SK-N-SH treated with all-trans-retinoic acid at 6 μM for 48 hours (cell line): ENCODE measurements around the gene EXOC4.

ENCODE experiments used
- ATAC-seq: fragments of 200-7000 bp; cut with Tn5 transposase; 3 replicates; pipeline ENCODE4 v1.9.1; 2020; ENCODE audit warnings: mild to moderate bottlenecking, moderate library complexity
- ARNTL ChIP-seq: fragments of 450-650 bp; formaldehyde crosslinking; IDR thresholded peaks from 2 replicates; pipeline ENCODE4 v1.5.0; 2020; ENCODE audit warnings: low read depth, mild to moderate bottlenecking, moderate library complexity, borderline replicate concordance
- BACH2 ChIP-seq: fragments of 250-450 bp; sonication (Bioruptor Pico); IDR thresholded peaks from 2 replicates; pipeline ENCODE4 v1.9.0; 2021; ENCODE audit warnings: mild to moderate bottlenecking, borderline replicate concordance
- CSDC2 ChIP-seq: fragments of 250-450 bp; sonication (Bioruptor Pico); IDR thresholded peaks from 2 replicates; pipeline ENCODE4 v1.5.0; 2020; ENCODE audit warnings: mild to moderate bottlenecking, moderate library complexity
- ESRRG ChIP-seq: fragments of 250-450 bp; sonication (Bioruptor Pico); IDR thresholded peaks from 2 replicates; pipeline ENCODE4 v1.6.1; 2021; ENCODE audit warnings: mild to moderate bottlenecking
- GLIS3 ChIP-seq: fragments of 250-450 bp; sonication (Bioruptor Pico); IDR thresholded peaks from 2 replicates; pipeline ENCODE4 v1.5.0; 2020; ENCODE audit warnings: mild to moderate bottlenecking, moderate library complexity
- ISL1 ChIP-seq: fragments of 250-450 bp; sonication (Bioruptor Pico); IDR thresholded peaks from 2 replicates; pipeline ENCODE4 v2.1.2; 2022; ENCODE audit warnings: mild to moderate bottlenecking, moderate library complexity
- OSR1 ChIP-seq: fragments of 250-450 bp; sonication (Bioruptor Pico); IDR thresholded peaks from 2 replicates; pipeline ENCODE4 v1.8.0; 2022; ENCODE audit warnings: moderate library complexity, mild to moderate bottlenecking, inconsistent platforms
- PPARA ChIP-seq: fragments of 250-450 bp; sonication (Bioruptor Pico); IDR thresholded peaks from 2 replicates; pipeline ENCODE4 v1.5.0; 2020; ENCODE audit warnings: mild to moderate bottlenecking, borderline replicate concordance
- RARB ChIP-seq: fragments of 250-450 bp; sonication (Bioruptor Pico); IDR thresholded peaks from 2 replicates; pipeline ENCODE4 v1.8.0; 2021; ENCODE audit warnings: mild to moderate bottlenecking, moderate library complexity
- SNAI2 ChIP-seq: fragments of 250-450 bp; sonication (Bioruptor Pico); IDR thresholded peaks from 2 replicates; pipeline ENCODE4 v1.5.0; 2020; ENCODE audit warnings: mild to moderate bottlenecking, moderate library complexity
- TCF4 ChIP-seq: fragments of 250-450 bp; sonication (Bioruptor Pico); IDR thresholded peaks from 2 replicates; pipeline ENCODE4 v1.8.0; 2021; ENCODE audit warnings: mild to moderate bottlenecking, moderate library complexity, borderline replicate concordance
- TOX ChIP-seq: fragments of 250-450 bp; sonication (Bioruptor Pico); IDR thresholded peaks from 2 replicates; pipeline ENCODE4 v1.8.0; 2021; ENCODE audit warnings: mild to moderate bottlenecking, moderate library complexity, borderline replicate concordance
- ZC3H10 ChIP-seq: fragments of 250-450 bp; sonication (Bioruptor Pico); IDR thresholded peaks from 2 replicates; pipeline ENCODE4 v1.5.1; 2021; ENCODE audit warnings: mild to moderate bottlenecking, moderate library complexity
- ZFP3 ChIP-seq: fragments of 250-450 bp; sonication (Bioruptor Pico); IDR thresholded peaks from 2 replicates; pipeline ENCODE4 v1.5.0; 2020; ENCODE audit warnings: mild to moderate bottlenecking, moderate library complexity
- ZFP30 ChIP-seq: fragments of 450-650 bp; formaldehyde crosslinking; IDR thresholded peaks from 2 replicates; pipeline ENCODE4 v1.5.0; 2022; ENCODE audit warnings: mild to moderate bottlenecking, moderate library complexity
- ZNF565 ChIP-seq: fragments of 450-650 bp; formaldehyde crosslinking; conservative IDR thresholded peaks from 2 replicates; pipeline ENCODE4 v1.5.0; 2020; ENCODE audit warnings: low read depth, mild to moderate bottlenecking, moderate library complexity
- ZNF70 ChIP-seq: fragments of 450-650 bp; formaldehyde crosslinking; IDR thresholded peaks from 2 replicates; pipeline ENCODE4 v1.5.0; 2020; ENCODE audit warnings: mild to moderate bottlenecking, moderate library complexity
- ZNF8 ChIP-seq: fragments of 450-650 bp; formaldehyde crosslinking; IDR thresholded peaks from 2 replicates; pipeline ENCODE4 v1.5.0; 2020; ENCODE audit warnings: mild to moderate bottlenecking, moderate library complexity
- TF ChIP-seq, protein P1 (sequence below): fragments of 250-450 bp; sonication (Bioruptor Pico); IDR thresholded peaks from 2 replicates; pipeline ENCODE4 v1.8.0; 2020; ENCODE audit warnings: mild to moderate bottlenecking, moderate library complexity, borderline replicate concordance
- TF ChIP-seq, protein P2 (sequence below): fragments of 250-450 bp; sonication (Bioruptor Pico); IDR thresholded peaks from 2 replicates; pipeline ENCODE4 v1.5.0; 2020; ENCODE audit warnings: mild to moderate bottlenecking, moderate library complexity
- TF ChIP-seq, protein P3 (sequence below): fragments of 250-450 bp; sonication (Bioruptor Pico); IDR thresholded peaks from 2 replicates; pipeline ENCODE4 v1.5.1; 2021; ENCODE audit warnings: mild to moderate bottlenecking, moderate library complexity
- TF ChIP-seq, protein P4 (sequence below): fragments of 250-450 bp; sonication (Bioruptor Pico); IDR thresholded peaks from 2 replicates; pipeline ENCODE4 v1.5.1; 2020; ENCODE audit warnings: low read depth, mild to moderate bottlenecking, moderate library complexity
- TF ChIP-seq, protein P5 (sequence below): fragments of 250-450 bp; sonication (Bioruptor Pico); IDR thresholded peaks from 2 replicates; pipeline ENCODE4 v1.8.0; 2021; ENCODE audit warnings: low read depth, mild to moderate bottlenecking, moderate library complexity, borderline replicate concordance

Gene EXOC4

DNA sequence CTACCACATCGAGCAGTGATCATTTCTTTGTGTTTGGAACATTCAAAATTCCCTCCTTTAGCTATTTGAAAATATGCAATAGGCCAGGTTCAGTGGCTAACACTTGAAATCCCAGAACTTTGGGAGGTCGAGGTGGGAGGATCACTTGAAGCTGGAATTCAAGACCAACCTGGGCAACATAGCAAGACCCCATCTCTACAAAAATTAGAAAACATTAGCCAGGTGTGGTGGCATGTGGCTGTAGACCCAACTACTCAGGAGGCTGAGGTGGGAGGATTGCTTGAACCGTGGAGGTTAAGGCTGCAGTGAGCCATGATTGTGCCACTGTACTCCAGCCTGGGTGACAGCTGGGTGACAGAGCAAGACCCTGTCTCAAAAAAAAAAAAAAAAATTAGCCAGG lies 15.3 kb upstream of the EXOC4 start:
- no peak for ATAC-seq
- TF ChIP-seq TOX: no peak
- TF ChIP-seq, protein P1, sequence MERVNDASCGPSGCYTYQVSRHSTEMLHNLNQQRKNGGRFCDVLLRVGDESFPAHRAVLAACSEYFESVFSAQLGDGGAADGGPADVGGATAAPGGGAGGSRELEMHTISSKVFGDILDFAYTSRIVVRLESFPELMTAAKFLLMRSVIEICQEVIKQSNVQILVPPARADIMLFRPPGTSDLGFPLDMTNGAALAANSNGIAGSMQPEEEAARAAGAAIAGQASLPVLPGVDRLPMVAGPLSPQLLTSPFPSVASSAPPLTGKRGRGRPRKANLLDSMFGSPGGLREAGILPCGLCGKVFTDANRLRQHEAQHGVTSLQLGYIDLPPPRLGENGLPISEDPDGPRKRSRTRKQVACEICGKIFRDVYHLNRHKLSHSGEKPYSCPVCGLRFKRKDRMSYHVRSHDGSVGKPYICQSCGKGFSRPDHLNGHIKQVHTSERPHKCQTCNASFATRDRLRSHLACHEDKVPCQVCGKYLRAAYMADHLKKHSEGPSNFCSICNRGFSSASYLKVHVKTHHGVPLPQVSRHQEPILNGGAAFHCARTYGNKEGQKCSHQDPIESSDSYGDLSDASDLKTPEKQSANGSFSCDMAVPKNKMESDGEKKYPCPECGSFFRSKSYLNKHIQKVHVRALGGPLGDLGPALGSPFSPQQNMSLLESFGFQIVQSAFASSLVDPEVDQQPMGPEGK: no peak
- TF ChIP-seq RARB (CRISPR knock-in tag): no peak
- TF ChIP-seq SNAI2 (CRISPR knock-in tag): no peak
- no peak for TF ChIP-seq TCF4 (CRISPR knock-in tag)
- TF ChIP-seq, protein P2, sequence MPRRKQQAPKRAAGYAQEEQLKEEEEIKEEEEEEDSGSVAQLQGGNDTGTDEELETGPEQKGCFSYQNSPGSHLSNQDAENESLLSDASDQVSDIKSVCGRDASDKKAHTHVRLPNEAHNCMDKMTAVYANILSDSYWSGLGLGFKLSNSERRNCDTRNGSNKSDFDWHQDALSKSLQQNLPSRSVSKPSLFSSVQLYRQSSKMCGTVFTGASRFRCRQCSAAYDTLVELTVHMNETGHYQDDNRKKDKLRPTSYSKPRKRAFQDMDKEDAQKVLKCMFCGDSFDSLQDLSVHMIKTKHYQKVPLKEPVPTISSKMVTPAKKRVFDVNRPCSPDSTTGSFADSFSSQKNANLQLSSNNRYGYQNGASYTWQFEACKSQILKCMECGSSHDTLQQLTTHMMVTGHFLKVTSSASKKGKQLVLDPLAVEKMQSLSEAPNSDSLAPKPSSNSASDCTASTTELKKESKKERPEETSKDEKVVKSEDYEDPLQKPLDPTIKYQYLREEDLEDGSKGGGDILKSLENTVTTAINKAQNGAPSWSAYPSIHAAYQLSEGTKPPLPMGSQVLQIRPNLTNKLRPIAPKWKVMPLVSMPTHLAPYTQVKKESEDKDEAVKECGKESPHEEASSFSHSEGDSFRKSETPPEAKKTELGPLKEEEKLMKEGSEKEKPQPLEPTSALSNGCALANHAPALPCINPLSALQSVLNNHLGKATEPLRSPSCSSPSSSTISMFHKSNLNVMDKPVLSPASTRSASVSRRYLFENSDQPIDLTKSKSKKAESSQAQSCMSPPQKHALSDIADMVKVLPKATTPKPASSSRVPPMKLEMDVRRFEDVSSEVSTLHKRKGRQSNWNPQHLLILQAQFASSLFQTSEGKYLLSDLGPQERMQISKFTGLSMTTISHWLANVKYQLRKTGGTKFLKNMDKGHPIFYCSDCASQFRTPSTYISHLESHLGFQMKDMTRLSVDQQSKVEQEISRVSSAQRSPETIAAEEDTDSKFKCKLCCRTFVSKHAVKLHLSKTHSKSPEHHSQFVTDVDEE (CRISPR knock-in tag): no peak
- TF ChIP-seq, protein P3, sequence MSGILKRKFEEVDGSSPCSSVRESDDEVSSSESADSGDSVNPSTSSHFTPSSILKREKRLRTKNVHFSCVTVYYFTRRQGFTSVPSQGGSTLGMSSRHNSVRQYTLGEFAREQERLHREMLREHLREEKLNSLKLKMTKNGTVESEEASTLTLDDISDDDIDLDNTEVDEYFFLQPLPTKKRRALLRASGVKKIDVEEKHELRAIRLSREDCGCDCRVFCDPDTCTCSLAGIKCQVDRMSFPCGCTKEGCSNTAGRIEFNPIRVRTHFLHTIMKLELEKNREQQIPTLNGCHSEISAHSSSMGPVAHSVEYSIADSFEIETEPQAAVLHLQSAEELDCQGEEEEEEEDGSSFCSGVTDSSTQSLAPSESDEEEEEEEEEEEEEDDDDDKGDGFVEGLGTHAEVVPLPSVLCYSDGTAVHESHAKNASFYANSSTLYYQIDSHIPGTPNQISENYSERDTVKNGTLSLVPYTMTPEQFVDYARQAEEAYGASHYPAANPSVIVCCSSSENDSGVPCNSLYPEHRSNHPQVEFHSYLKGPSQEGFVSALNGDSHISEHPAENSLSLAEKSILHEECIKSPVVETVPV (CRISPR knock-in tag): no peak
- no peak for TF ChIP-seq ZNF8
- TF ChIP-seq, protein P4, sequence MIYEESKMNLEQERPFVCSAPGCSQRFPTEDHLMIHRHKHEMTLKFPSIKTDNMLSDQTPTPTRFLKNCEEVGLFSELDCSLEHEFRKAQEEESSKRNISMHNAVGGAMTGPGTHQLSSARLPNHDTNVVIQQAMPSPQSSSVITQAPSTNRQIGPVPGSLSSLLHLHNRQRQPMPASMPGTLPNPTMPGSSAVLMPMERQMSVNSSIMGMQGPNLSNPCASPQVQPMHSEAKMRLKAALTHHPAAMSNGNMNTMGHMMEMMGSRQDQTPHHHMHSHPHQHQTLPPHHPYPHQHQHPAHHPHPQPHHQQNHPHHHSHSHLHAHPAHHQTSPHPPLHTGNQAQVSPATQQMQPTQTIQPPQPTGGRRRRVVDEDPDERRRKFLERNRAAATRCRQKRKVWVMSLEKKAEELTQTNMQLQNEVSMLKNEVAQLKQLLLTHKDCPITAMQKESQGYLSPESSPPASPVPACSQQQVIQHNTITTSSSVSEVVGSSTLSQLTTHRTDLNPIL (CRISPR knock-in tag): no peak
- TF ChIP-seq, protein P5, sequence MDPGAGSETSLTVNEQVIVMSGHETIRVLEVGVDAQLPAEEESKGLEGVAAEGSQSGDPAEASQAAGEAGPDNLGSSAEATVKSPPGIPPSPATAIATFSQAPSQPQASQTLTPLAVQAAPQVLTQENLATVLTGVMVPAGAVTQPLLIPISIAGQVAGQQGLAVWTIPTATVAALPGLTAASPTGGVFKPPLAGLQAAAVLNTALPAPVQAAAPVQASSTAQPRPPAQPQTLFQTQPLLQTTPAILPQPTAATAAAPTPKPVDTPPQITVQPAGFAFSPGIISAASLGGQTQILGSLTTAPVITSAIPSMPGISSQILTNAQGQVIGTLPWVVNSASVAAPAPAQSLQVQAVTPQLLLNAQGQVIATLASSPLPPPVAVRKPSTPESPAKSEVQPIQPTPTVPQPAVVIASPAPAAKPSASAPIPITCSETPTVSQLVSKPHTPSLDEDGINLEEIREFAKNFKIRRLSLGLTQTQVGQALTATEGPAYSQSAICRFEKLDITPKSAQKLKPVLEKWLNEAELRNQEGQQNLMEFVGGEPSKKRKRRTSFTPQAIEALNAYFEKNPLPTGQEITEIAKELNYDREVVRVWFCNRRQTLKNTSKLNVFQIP (CRISPR knock-in tag): no peak
- no peak for TF ChIP-seq CSDC2
- TF ChIP-seq BACH2 (CRISPR knock-in tag): no peak
- no peak for TF ChIP-seq ISL1 (CRISPR knock-in tag)
- no peak for TF ChIP-seq GLIS3 (CRISPR knock-in tag)
- no peak for TF ChIP-seq ESRRG (CRISPR knock-in tag)
- TF ChIP-seq ZNF565 (CRISPR knock-in tag): no peak
- TF ChIP-seq PPARA (CRISPR knock-in tag): no peak
- no peak for TF ChIP-seq ZFP3 (CRISPR knock-in tag)
- no peak for TF ChIP-seq ZC3H10

DNA sequence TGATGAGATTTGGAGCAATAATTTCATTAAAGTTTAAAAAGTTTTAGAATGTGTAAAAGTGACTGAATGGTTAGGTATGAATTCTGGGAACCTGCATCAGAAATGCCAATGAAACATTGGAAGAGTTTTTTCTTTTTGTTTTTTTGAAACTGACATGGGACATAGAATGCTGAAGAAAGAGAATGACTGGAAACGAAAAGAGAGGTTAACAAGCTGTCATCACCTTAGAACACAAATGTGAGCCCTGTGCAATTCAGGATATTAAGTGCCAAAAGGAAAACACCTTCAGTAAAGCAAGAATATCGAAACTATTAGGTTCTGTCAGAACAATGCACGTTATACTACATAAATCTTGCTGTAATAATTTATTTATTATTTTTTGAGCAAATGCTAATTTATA lies 12.6 kb upstream of the EXOC4 start:
- no peak for ATAC-seq
- TF ChIP-seq ZNF565 (CRISPR knock-in tag) (no peak), BACH2 (CRISPR knock-in tag) (no peak), OSR1 (CRISPR knock-in tag) (no peak), ZNF8 (no peak), RARB (CRISPR knock-in tag) (no peak), ZC3H10 (no peak), GLIS3 (CRISPR knock-in tag) (no peak), ZFP30 (no peak), ZFP3 (CRISPR knock-in tag) (no peak), ESRRG (CRISPR knock-in tag) (no peak), ZNF70 (no peak), TOX (no peak), ARNTL (CRISPR knock-in tag) (no peak), CSDC2 (no peak)
- TF ChIP-seq, protein P5 (CRISPR knock-in tag): no peak
- TF ChIP-seq, protein P3 (CRISPR knock-in tag): no peak
- TF ChIP-seq, protein P4 (CRISPR knock-in tag): no peak
- TF ChIP-seq, protein P1: no peak
